ENCODE results near the gene PDE1C.

GRCh38 chr7:31705377-31705776 lies 364.8 kb downstream of the PDE1C start:
- TF ChIP-seq CTCF (conservative IDR thresholded peaks at IDR 0.05), result no peak
- no peak for TF ChIP-seq ZFX (IDR thresholded peaks at IDR 0.05)
